Cardiac fibroblast (primary cell): Measurements from ENCODE around the gene ZNF506.

Source experiments
- DNase-seq, 2 donors: peaks; one replicate each; pipeline versions ENCODE4 v3.0.0 to v3.0.0-alpha.2; 2010; ENCODE audit warnings: low read depth in 2 of 2
- H3K4me3 ChIP-seq, 2 donors: replicated peaks in 1 of 2; 1 replicate in 1 of 2; 2 replicates in 1 of 2; pipeline ENCODE4 v1.5.1; 2011; ENCODE audit warnings: low read depth in 2 of 2, low read length in 2 of 2, mild to moderate bottlenecking in 2 of 2, moderate library complexity in 1 of 2
- CTCF ChIP-seq: IDR thresholded peaks from one replicate; pipeline ENCODE4 v1.5.1; 2011; ENCODE audit warnings: low read depth, mild to moderate bottlenecking, low read length, inconsistent platforms

The ZNF506 gene

DNA sequence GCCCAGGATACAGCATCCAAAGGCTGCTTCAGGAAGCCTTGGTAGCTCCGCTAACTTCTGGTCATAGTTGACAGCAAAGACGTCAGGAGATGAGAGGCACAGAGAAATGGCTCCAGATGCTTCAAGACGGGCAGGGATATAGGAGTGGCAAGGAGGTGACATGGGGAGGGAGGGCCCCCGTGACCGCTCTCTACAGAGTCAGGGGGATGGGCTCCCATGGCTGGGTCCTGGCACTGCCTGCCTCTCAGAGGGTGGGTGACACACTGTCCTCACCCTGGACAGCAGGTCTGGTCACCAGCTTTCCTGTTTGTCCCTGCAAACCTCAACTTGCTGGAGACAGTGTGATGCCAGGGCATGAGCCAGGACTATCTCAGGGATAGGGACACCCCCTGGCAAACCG, 78.4 kb downstream of the ZNF506 start:
- no peak for DNase-seq
- TF ChIP-seq CTCF: no peak
- no peak overlapping the region for H3K4me3 ChIP-seq

GRCh38 chr19:19742773-19743172, 78.8 kb downstream of the ZNF506 start:
- TF ChIP-seq CTCF: no peak
- DNase-seq: no peak
- no peak overlapping the region for H3K4me3 ChIP-seq
